ENCODE results near the gene KIF9.
"Not testable (repeated sequence)": the region's sequence is repeated elsewhere in the genome, so short reads cannot be mapped to it uniquely, and the experiment has no call there.

The KIF9 gene

GRCh38 chr3:47247131-47248064 lies 35.2 kb downstream of the KIF9 start:
- no peak for DNase-seq

GRCh38 chr3:47245271-47245670 lies 37.3 kb downstream of the KIF9 start:
- DNase-seq, result no peak

GRCh38 chr3:47244531-47245100 lies 38.0 kb downstream of the KIF9 start:
- no peak for DNase-seq

GRCh38 chr3:47243419-47244147 lies 39.0 kb downstream of the KIF9 start:
- DNase-seq, result no peak

- DNase-seq, result no peak
These were observed 42.7 kb downstream of the KIF9 start for GRCh38 chr3:47239929-47240328.

- no peak for DNase-seq
These were observed 44.6 kb downstream of the KIF9 start for GRCh38 chr3:47238017-47238416.

GRCh38 chr3:47228088-47228487 lies 54.5 kb downstream of the KIF9 start:
- DNase-seq, result no peak

GRCh38 chr3:47227678-47228077 lies 54.9 kb downstream of the KIF9 start:
- no peak for DNase-seq

- no peak for DNase-seq
These were observed 57.2 kb downstream of the KIF9 start for GRCh38 chr3:47225310-47225906.

- DNase-seq, result no peak
These were observed 58.8 kb downstream of the KIF9 start for GRCh38 chr3:47223755-47224154.

GRCh38 chr3:47221798-47222197 lies 60.8 kb downstream of the KIF9 start:
- no peak for DNase-seq

GRCh38 chr3:47210863-47211405 lies 71.7 kb downstream of the KIF9 start:
- no peak for DNase-seq

GRCh38 chr3:47206022-47206421 lies 76.6 kb downstream of the KIF9 start:
- not testable (repeated sequence) for DNase-seq

GRCh38 chr3:47204875-47205274 lies 77.7 kb downstream of the KIF9 start:
- DNase-seq, result no peak

- DNase-seq, result no peak
These were observed 80.1 kb downstream of the KIF9 start for GRCh38 chr3:47202542-47202941.

GRCh38 chr3:47197287-47197686 lies 85.3 kb downstream of the KIF9 start:
- DNase-seq, result no peak

- no peak for DNase-seq
These were observed 87.6 kb downstream of the KIF9 start for GRCh38 chr3:47194994-47195393.

GRCh38 chr3:47193871-47194859 lies 88.4 kb downstream of the KIF9 start:
- no peak for DNase-seq

GRCh38 chr3:47186285-47186684 lies 96.3 kb downstream of the KIF9 start:
- no peak for DNase-seq

- not testable (repeated sequence) for DNase-seq
These were observed 100.9 kb downstream of the KIF9 start for GRCh38 chr3:47181685-47182084.

- not testable (repeated sequence) for DNase-seq
These were observed 102.6 kb downstream of the KIF9 start for GRCh38 chr3:47180011-47180410.
